ENCODE data around the gene TXLNG. TPM values are rescaled to one million over a fixed set of nuclear protein-coding genes. Genes with fewer than 3 reads are reported as not detected.

The TXLNG gene
- total and polyA plus RNA-seq, 2 donors (not counting 3 experiments of a cell fraction or from before 2014, with no cell fraction given): 6.8 to 7.6 TPM

DNA sequence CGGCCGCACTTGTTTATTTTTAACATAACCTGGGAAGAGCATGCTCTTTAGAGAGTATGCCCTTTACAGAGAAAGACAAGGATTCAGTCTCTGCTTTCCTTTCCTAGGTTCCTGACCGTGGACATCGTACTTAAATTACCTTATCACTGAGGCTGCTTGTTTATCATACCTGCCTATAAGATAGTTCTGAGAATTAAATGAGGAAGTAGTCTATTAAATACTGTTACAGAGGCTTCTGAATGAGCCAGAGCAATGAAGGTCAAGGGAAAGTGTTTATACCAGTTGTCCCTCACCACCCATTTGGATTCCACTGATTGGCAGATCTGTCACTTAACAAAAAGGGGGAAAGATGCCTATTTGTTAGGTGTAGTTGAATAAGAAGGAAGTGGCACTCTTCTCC is 10.0 kb downstream of the TXLNG start:
- Histone ChIP-seq H3K4me3 (replicated peaks in 1 of 3; ENCODE audit: insufficient read depth in 1 of 3, low read depth in 1 of 3, low read length in 3 of 3) (no peak overlapping the region), H2AFZ (ENCODE audit: low read depth, low read length) (no peak overlapping the region), H3K36me3 (ENCODE audit: control insufficient read depth in 2 of 2, extremely low read depth in 1 of 2, insufficient read depth in 2 of 2, low read length in 2 of 2) (peaks cover 0 to 3% of the 10 kb centered on the region in 2 experiments), H3K4me2 (ENCODE audit: insufficient read depth, low read length) (no peak overlapping the region), H3K27me3 (ENCODE audit: control insufficient read depth in 2 of 2, insufficient read depth in 2 of 2, low read length in 2 of 2) (no peaks in the 10 kb centered on the region), H3K79me2 (ENCODE audit: control insufficient read depth, insufficient read depth, low read length) (peaks cover 5% of the 10 kb centered on the region), H3K9me1 (replicated peaks; ENCODE audit: control insufficient read depth, extremely low read depth, insufficient read depth, low read length) (no peaks in the 10 kb centered on the region), H4K20me1 (replicated peaks; ENCODE audit: control insufficient read depth, extremely low read depth, insufficient read depth, low read length) (no peaks in the 10 kb centered on the region), H3K4me1 (ENCODE audit: control insufficient read depth, extremely low read depth, insufficient read depth, low read length) (no peaks in the 10 kb centered on the region), H3K9ac (replicated peaks; ENCODE audit: extremely low read depth, insufficient read depth, low read length) (no peak overlapping the region), H3K27ac (ENCODE audit: insufficient read depth, low read depth, low read length) (no peak overlapping the region), H3K9me3 (replicated peaks; ENCODE audit: control insufficient read depth, insufficient read depth, low read length) (no peaks in the 10 kb centered on the region)
- TF ChIP-seq, protein P1, sequence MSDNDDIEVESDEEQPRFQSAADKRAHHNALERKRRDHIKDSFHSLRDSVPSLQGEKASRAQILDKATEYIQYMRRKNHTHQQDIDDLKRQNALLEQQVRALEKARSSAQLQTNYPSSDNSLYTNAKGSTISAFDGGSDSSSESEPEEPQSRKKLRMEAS (IDR thresholded peaks at IDR 0.05; ENCODE audit: insufficient read depth, insufficient read length): no peak
- TF ChIP-seq JUN (IDR thresholded peaks at IDR 0.05; ENCODE audit: borderline replicate concordance, insufficient read depth, insufficient read length, low read depth) (no peak), FOS (IDR thresholded peaks at IDR 0.05; ENCODE audit: borderline replicate concordance, insufficient read depth, low read length) (no peak)
- FAIRE-seq (no peak), DNase-seq (ENCODE audit: low read depth, low spot score) (no peak)
- intact Hi-C loops (cut with micrococcal nuclease) (no loop called here), dilution Hi-C loops (cut with MboI; ENCODE audit: extremely low pct_ligation_motif_present, low sequenced_read_pairs) (no loop called here)
- CTCF ChIA-PET: no interaction called here
- POLR2A ChIA-PET: no interaction called here
- BruUV-seq (replicated peaks): no TSS peak

GRCh38 chrX:16797358-16797757 is 11.1 kb downstream of the TXLNG start:
- DNase-seq (ENCODE audit: low read depth, low spot score): no peak
- no peak overlapping the region for H2AFZ ChIP-seq (ENCODE audit: low read depth, low read length)
- no peaks in the 10 kb centered on the region for H3K9me3 ChIP-seq (replicated peaks; ENCODE audit: control insufficient read depth, insufficient read depth, low read length)
- H3K27ac ChIP-seq (ENCODE audit: insufficient read depth, low read depth, low read length): no peak overlapping the region
- ChIA-PET POLR2A (no interaction called here), CTCF (no interaction called here)
- H3K4me1 ChIP-seq (ENCODE audit: control insufficient read depth, extremely low read depth, insufficient read depth, low read length): no peaks in the 10 kb centered on the region
- no peak overlapping the region for H3K4me2 ChIP-seq (ENCODE audit: insufficient read depth, low read length)
- H3K4me3 ChIP-seq (replicated peaks in 1 of 3; ENCODE audit: insufficient read depth in 1 of 3, low read depth in 1 of 3, low read length in 3 of 3): no peak overlapping the region
- no peaks in the 10 kb centered on the region for H3K27me3 ChIP-seq (ENCODE audit: control insufficient read depth in 2 of 2, insufficient read depth in 2 of 2, low read length in 2 of 2)
- H4K20me1 ChIP-seq (replicated peaks; ENCODE audit: control insufficient read depth, extremely low read depth, insufficient read depth, low read length): no peaks in the 10 kb centered on the region
- no TSS peak for BruUV-seq (replicated peaks)
- peaks cover 0 to 3% of the 10 kb centered on the region in 2 experiments for H3K36me3 ChIP-seq (ENCODE audit: control insufficient read depth in 2 of 2, extremely low read depth in 1 of 2, insufficient read depth in 2 of 2, low read length in 2 of 2)
- H3K9ac ChIP-seq (replicated peaks; ENCODE audit: extremely low read depth, insufficient read depth, low read length): no peak overlapping the region
- intact Hi-C loops (cut with micrococcal nuclease): no loop called here
- no peaks in the 10 kb centered on the region for H3K9me1 ChIP-seq (replicated peaks; ENCODE audit: control insufficient read depth, extremely low read depth, insufficient read depth, low read length)
- no peak for TF ChIP-seq POLR2AphosphoS5 (IDR thresholded peaks at IDR 0.05; ENCODE audit: insufficient read depth, low read depth, low read length)
- TF ChIP-seq JUN (IDR thresholded peaks at IDR 0.05; ENCODE audit: borderline replicate concordance, insufficient read depth, insufficient read length, low read depth): no peak
- dilution Hi-C loops (cut with MboI; ENCODE audit: extremely low pct_ligation_motif_present, low sequenced_read_pairs): no loop called here
- peaks cover 2% of the 10 kb centered on the region for H3K79me2 ChIP-seq (ENCODE audit: control insufficient read depth, insufficient read depth, low read length)
- no peak for FAIRE-seq

All from endothelial cell of umbilical vein (primary cell).